A549 (cell line): ENCODE measurements around the gene ZC4H2. TPM values are rescaled to one million over a fixed set of nuclear protein-coding genes. Genes with fewer than 3 reads are reported as not detected.
"Not testable (repeated sequence)": the region's sequence is repeated elsewhere in the genome, so short reads cannot be mapped to it uniquely, and the experiment has no call there.

ENCODE experiments used
- ATAC-seq, 2 experiments: fragments of 200-7000 bp in 1 of 2; fragments of >200 bp in 1 of 2; cut with Nextera tagmentation in 1 of 2; cut with Tn5 transposase in 1 of 2; 3 replicates each; pipeline versions ENCODE4 v1.8.0 to v1.9.1; 2018 to 2020; ENCODE audit warnings: mild to moderate bottlenecking in 1 of 2, moderate library complexity in 1 of 2
- CTCF ChIA-PET: fragments of 300-600 bp; sonication (Branson Sonifier 250); formaldehyde crosslinking; extraction: SDS; loops from one replicate; lab custom pipeline; 2021; ENCODE audit warnings: antibody characterized with exemption, inconsistent platforms; lab: Yijun Ruan, JAX
- POLR2A ChIA-PET: fragments of 350-600 bp; formaldehyde crosslinking; extraction: SDS; loops from one replicate; lab custom pipeline; 2021; ENCODE audit warnings: antibody characterized with exemption, inconsistent platforms; lab: Yijun Ruan, JAX
- DNase-seq, 2 experiments: peaks; one replicate each; pipeline versions ENCODE4 v3.0.0 to v3.0.0-alpha.2; 2011 to 2016; ENCODE audit warnings: low read depth in 1 of 2, low spot score in 1 of 2
- FAIRE-seq: peaks from 2 replicates; lab custom pipeline; 2011; peaks lifted over from hg19 to GRCh38; lab: Jason Lieb, UNC
- H3K27ac ChIP-seq, 2 experiments: fragments of >200 bp; sonication (Bioruptor Twin); formaldehyde crosslinking; 3 replicates each; pipeline ENCODE4 v1.5.1; 2016 to 2017
- H3K4me1 ChIP-seq: fragments of >200 bp; sonication (Bioruptor Twin); formaldehyde crosslinking; 3 replicates; pipeline ENCODE4 v1.6.1; 2016
- H3K4me2 ChIP-seq: fragments of >200 bp; sonication (Bioruptor Twin); formaldehyde crosslinking; 3 replicates; pipeline ENCODE4 v1.6.1; 2016
- H3K4me3 ChIP-seq: fragments of >200 bp; sonication (Bioruptor Twin); formaldehyde crosslinking; 3 replicates; pipeline ENCODE4 v1.5.1; 2016
- H3K9me3 ChIP-seq: fragments of >200 bp; sonication (Bioruptor Twin); formaldehyde crosslinking; 3 replicates; pipeline ENCODE4 v1.6.1; 2016
- CBX2 ChIP-seq: fragments of 200-600 bp; sonication (generic); IDR thresholded peaks from 2 replicates; pipeline ENCODE4 v1.6.1; 2016; ENCODE audit warnings: low read depth, mild to moderate bottlenecking, borderline replicate concordance
- CHD2 ChIP-seq: fragments of 150-350 bp; IDR thresholded peaks from 2 replicates; pipeline ENCODE4 v1.6.1; 2014; ENCODE audit warnings: low read length; ENCODE audit not compliant: partially characterized antibody
- CHD4 ChIP-seq: fragments of 200-600 bp; sonication (generic); IDR thresholded peaks from 2 replicates; pipeline ENCODE4 v1.6.1; 2016; ENCODE audit warnings: antibody characterized with exemption, mild to moderate bottlenecking, borderline replicate concordance
- EHF ChIP-seq: fragments of 250-450 bp; sonication (Bioruptor Pico); IDR thresholded peaks from 2 replicates; pipeline ENCODE4 v1.5.0; 2020; ENCODE audit warnings: mild to moderate bottlenecking
- EHMT2 ChIP-seq: fragments of 200-600 bp; sonication (generic); IDR thresholded peaks from 2 replicates; pipeline ENCODE4 v1.6.1; 2016; ENCODE audit warnings: antibody characterized with exemption, low read depth, mild to moderate bottlenecking, moderate library complexity
- EP300 ChIP-seq, 2 experiments: fragments of >200 bp; sonication (Bioruptor Twin); formaldehyde crosslinking; IDR thresholded peaks; 2 replicates in 1 of 2; 3 replicates in 1 of 2; pipeline ENCODE4 v1.6.1; 2016 to 2017
- FOSB ChIP-seq: fragments of 250-450 bp; sonication (Bioruptor Pico); IDR thresholded peaks from 2 replicates; pipeline ENCODE4 v1.5.0; 2020; ENCODE audit warnings: mild to moderate bottlenecking, moderate library complexity
- FOXS1 ChIP-seq: fragments of 250-450 bp; sonication (Bioruptor Pico); IDR thresholded peaks from 2 replicates; pipeline ENCODE4 v1.5.0; 2020; ENCODE audit warnings: mild to moderate bottlenecking, moderate library complexity
- HOXA7 ChIP-seq: fragments of 250-450 bp; sonication (Bioruptor Pico); IDR thresholded peaks from 2 replicates; pipeline ENCODE4 v1.5.0; 2020; ENCODE audit warnings: mild to moderate bottlenecking, moderate library complexity
- KDM1A ChIP-seq: fragments of 200-600 bp; sonication (generic); IDR thresholded peaks from 2 replicates; pipeline ENCODE4 v1.6.1; 2016; ENCODE audit warnings: low read depth, mild to moderate bottlenecking
- MAX ChIP-seq: IDR thresholded peaks from 2 replicates; pipeline ENCODE4 v1.6.1; 2012
- MAZ ChIP-seq: fragments of 150-350 bp; IDR thresholded peaks from 2 replicates; pipeline ENCODE4 v1.6.1; 2014; ENCODE audit warnings: antibody characterized with exemption, low read depth, low read length, borderline replicate concordance
- RAD21 ChIP-seq, 2 experiments: fragments of >200 bp in 1 of 2; sonication (Bioruptor Twin) in 1 of 2; formaldehyde crosslinking in 1 of 2; IDR thresholded peaks in 1 of 2; conservative IDR thresholded peaks in 1 of 2; 2 replicates in 1 of 2; 3 replicates in 1 of 2; pipeline ENCODE4 v1.6.1; 2012 to 2018; ENCODE audit warnings: inconsistent platforms in 1 of 2
- RFX5 ChIP-seq: fragments of 450-650 bp; IDR thresholded peaks from 2 replicates; pipeline ENCODE4 v1.7.1; 2014; ENCODE audit warnings: antibody characterized with exemption, mild to moderate bottlenecking, moderate library complexity
- SREBF2 ChIP-seq: fragments of 450-650 bp; IDR thresholded peaks from 2 replicates; pipeline ENCODE4 v1.6.1; 2014; ENCODE audit warnings: mild to moderate bottlenecking, moderate library complexity
- TFCP2L1 ChIP-seq: fragments of 250-450 bp; sonication (Bioruptor Pico); IDR thresholded peaks from 2 replicates; pipeline ENCODE4 v1.5.0; 2021; ENCODE audit warnings: mild to moderate bottlenecking
- TP53 ChIP-seq: fragments of 250-450 bp; sonication (Bioruptor Pico); IDR thresholded peaks from 2 replicates; pipeline ENCODE4 v1.5.0; 2021; ENCODE audit warnings: mild to moderate bottlenecking, moderate library complexity
- ZC3H11A ChIP-seq: fragments of 450-650 bp; IDR thresholded peaks from 2 replicates; pipeline ENCODE4 v1.6.1; 2014; ENCODE audit warnings: antibody characterized with exemption, mild to moderate bottlenecking
- WGBS: methylation state at CpG from one replicate; pipeline ENCODE4 v1.1.6; 2017; ENCODE audit errors: missing lambda C conversion rate; 5-methylcytosine and 5-hydroxymethylcytosine counted together
- polyA plus RNA-seq, 4 experiments: library from polyadenylated mRNA; depleted of rRNA in 3 of 4; stranded (reverse); fragments of >200 nt; fragmentation: RNase III in 1 of 4; extraction: RNeasy Plus Mini Kit Qiagen cat#74134 plus additional on column Dnase treatment in 1 of 4; gene quantifications; 2 replicates in 3 of 4; 3 replicates in 1 of 4; pipeline ENCODE4 v1.2.3, GENCODE V29; 2011 to 2017

ZC4H2 gene
- polyA plus RNA-seq, 2 of the 4 experiments (the other 2 are of a cell fraction) = 3.7 to 7.4 TPM

GRCh38 chrX:64908121-64908520 is 68.1 kb downstream of the ZC4H2 start:
- no peak overlapping the region for H3K4me2 ChIP-seq
- ATAC-seq = no peak
- no peaks in the 10 kb centered on the region for H3K9me3 ChIP-seq
- 11% methylated on average over 3 of the region's 5 CpGs for WGBS
- TF ChIP-seq MAZ (no peak), CHD2 (no peak), RFX5 (no peak), EHMT2 (no peak), SREBF2 (no peak), TFCP2L1 (no peak), EHF (CRISPR knock-in tag) (no peak), RAD21 (conservative IDR thresholded peaks at IDR 0.05 in 1 of 2, IDR thresholded peaks at IDR 0.05 in 1 of 2) (no peak), TP53 (no peak), MAX (no peak)
- no peak overlapping the region for H3K27ac ChIP-seq
- no peaks in the 10 kb centered on the region for H3K4me1 ChIP-seq
- FAIRE-seq = no peak
- CTCF ChIA-PET = interaction anchor here (1.2 kb wide), 1 partner anchor 9 kb away, joined by 3 read pairs; no protein-coding TSS in a partner anchor
- no peak for DNase-seq
- no peak overlapping the region for H3K4me3 ChIP-seq
- POLR2A ChIA-PET = no interaction called here

- DNase-seq = peak in 1 of 2 experiments; percentile 4
- peak in 1 of 2 experiments; percentile 61; a peak in 2 of 6 replicates for ATAC-seq
- TF ChIP-seq HOXA7 (no peak), RAD21 (conservative IDR thresholded peaks at IDR 0.05 in 1 of 2, IDR thresholded peaks at IDR 0.05 in 1 of 2) (peak in 1 of 2 experiments; percentile 32; a peak in 2 of 5 replicates), ZC3H11A (no peak), FOSB (CRISPR knock-in tag) (no peak), KDM1A (no peak), TP53 (no peak)
- no peak for FAIRE-seq
- no peaks in the 10 kb centered on the region for H3K4me1 ChIP-seq
- 53% methylated on average over 10 of the region's 10 CpGs for WGBS
- no peak overlapping the region for H3K4me3 ChIP-seq
- no peak overlapping the region for H3K27ac ChIP-seq
- no peak overlapping the region for H3K4me2 ChIP-seq
- ChIA-PET CTCF (no interaction called here), POLR2A (no interaction called here)
- no peaks in the 10 kb centered on the region for H3K9me3 ChIP-seq
Observed at GRCh38 chrX:64894454-64895038, 81.7 kb downstream of the ZC4H2 start.

GRCh38 chrX:64885850-64886249 is 90.4 kb downstream of the ZC4H2 start:
- ChIA-PET POLR2A (no interaction called here), CTCF (no interaction called here)
- Histone ChIP-seq H3K4me3 (no peak overlapping the region), H3K9me3 (no peaks in the 10 kb centered on the region), H3K4me2 (no peak overlapping the region), H3K4me1 (no peaks in the 10 kb centered on the region), H3K27ac (no peak overlapping the region)
- peak in 1 of 2 experiments; percentile 12 for DNase-seq
- FAIRE-seq = no peak
- no peak for ATAC-seq
- TF ChIP-seq RAD21 (conservative IDR thresholded peaks at IDR 0.05 in 1 of 2, IDR thresholded peaks at IDR 0.05 in 1 of 2) (no peak), EP300 (IDR thresholded peaks at IDR 0.05) (no peak), CBX2 (no peak), KDM1A (no peak), CHD4 (no peak)

DNA sequence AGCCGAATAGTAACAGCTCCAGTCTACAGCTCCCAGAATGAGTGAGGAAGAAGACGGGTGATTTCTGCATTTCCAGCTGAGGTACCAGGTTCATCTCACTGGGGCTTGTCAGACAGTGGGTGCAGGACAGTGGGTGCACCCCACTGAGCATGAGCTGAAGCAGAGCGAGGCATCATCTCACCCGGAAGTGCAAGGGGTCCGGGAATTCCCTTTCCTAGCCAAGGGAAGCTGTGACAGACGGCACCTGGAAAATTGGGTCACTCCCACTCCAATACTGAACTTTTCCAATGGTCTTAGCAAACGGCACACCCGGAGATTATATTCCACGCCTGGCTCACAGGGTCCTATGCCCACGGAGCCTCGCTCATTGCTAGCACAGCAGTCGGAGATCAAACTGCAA is 97.5 kb downstream of the ZC4H2 start:
- H3K4me1 ChIP-seq, H3K27ac ChIP-seq, DNase-seq, H3K4me2 ChIP-seq, H3K9me3 ChIP-seq, CTCF ChIA-PET, H3K4me3 ChIP-seq, POLR2A ChIA-PET, ATAC-seq, FAIRE-seq: not testable (repeated sequence)
- 18% methylated on average over 7 of the region's 12 CpGs for WGBS

GRCh38 chrX:64867217-64867616 is 109.0 kb downstream of the ZC4H2 start:
- no peak overlapping the region for H3K4me3 ChIP-seq
- FAIRE-seq = no peak
- CTCF ChIA-PET = no interaction called here

More at GRCh38 chrX:64867217-64867616, 109.0 kb downstream of the ZC4H2 start:
- no peak for ATAC-seq
- POLR2A ChIA-PET = no interaction called here
- Histone ChIP-seq H3K9me3 (no peaks in the 10 kb centered on the region), H3K4me1 (no peaks in the 10 kb centered on the region), H3K27ac (no peak overlapping the region), H3K4me2 (no peak overlapping the region)
- no peak for TF ChIP-seq KDM1A
- TF ChIP-seq EHMT2 = no peak
- no peak for TF ChIP-seq TP53
- no peak for TF ChIP-seq SREBF2
- TF ChIP-seq FOXS1 (CRISPR knock-in tag) = no peak
- no peak for DNase-seq

Other genes starting within 250 kb of the ZC4H2 start
- 0.01 TPM in 1 of 2 replicates, not detected in the other for gene ZC3H12B, start 58.4 kb upstream of the ZC4H2 start, polyA plus RNA-seq (2011; rRNA removed)
- gene ZC3H12B, start 58.4 kb upstream of the ZC4H2 start, polyA plus RNA-seq (2017; fragmentation: RNase III; extraction: RNeasy Plus Mini Kit Qiagen cat#74134 plus additional on column Dnase treatment) = not detected in 3 replicates